Testis (tissue), 2 donors: Measurements from ENCODE around the gene FOXN1.

Experiments used
- CTCF ChIP-seq, 3 experiments: fragments of 450-650 bp in 2 of 3; fragments of 200-600 bp in 1 of 3; sonication (generic) in 1 of 3; IDR thresholded peaks; one replicate each; pipeline ENCODE4 v1.5.1; 2016 to 2019; ENCODE audit warnings: antibody characterized with exemption in 3 of 3, mild to moderate bottlenecking in 2 of 3, moderate library complexity in 1 of 3
- POLR2A ChIP-seq: fragments of 450-650 bp; IDR thresholded peaks from one replicate; pipeline ENCODE4 v1.6.1; 2017; ENCODE audit warnings: antibody characterized with exemption, mild to moderate bottlenecking, moderate library complexity

GRCh38 chr17:28505986-28506665, at the start of gene FOXN1:
- TF ChIP-seq CTCF (IDR thresholded peaks at IDR 0.05): no peak
- no peak for TF ChIP-seq POLR2A
